DND-41 (cell line): ENCODE measurements around the gene TGFA.

Source experiments
- ATAC-seq: fragments of 200-7000 bp; cut with Tn5 transposase; 3 replicates; pipeline ENCODE4 v1.9.1; 2021; ENCODE audit warnings: low read depth; ENCODE audit not compliant: insufficient read depth
- DNase-seq: peaks from one replicate; pipeline ENCODE4 v3.0.0-alpha.2; 2020
- H2AFZ ChIP-seq: 2 replicates; pipeline ENCODE4 v1.6.0; 2012; ENCODE audit warnings: low read depth, low read length
- H3K27ac ChIP-seq: 2 replicates; pipeline ENCODE4 v1.5.1; 2012; ENCODE audit warnings: low read length, inconsistent platforms
- H3K27me3 ChIP-seq: fragments of 200-600 bp; sonication (generic); 2 replicates; pipeline ENCODE4 v1.6.0; 2012; ENCODE audit warnings: low read length, mild to moderate bottlenecking, inconsistent platforms; ENCODE audit not compliant: insufficient read depth, poor library complexity
- H3K36me3 ChIP-seq: 2 replicates; pipeline ENCODE4 v1.5.1; 2012; ENCODE audit warnings: low read length, inconsistent platforms; ENCODE audit not compliant: insufficient read depth
- H3K4me1 ChIP-seq: 2 replicates; pipeline ENCODE4 v1.5.1; 2012; ENCODE audit warnings: mild to moderate bottlenecking, low read length; ENCODE audit not compliant: insufficient read depth
- H3K4me2 ChIP-seq: 2 replicates; pipeline ENCODE4 v1.6.0; 2012; ENCODE audit warnings: mild to moderate bottlenecking, moderate library complexity, low read length, inconsistent platforms; ENCODE audit not compliant: insufficient read depth
- H3K4me3 ChIP-seq, 2 experiments: fragments of 200-600 bp in 1 of 2; shearing (Covaris generic) in 1 of 2; 2 replicates each; pipeline ENCODE4 v1.5.1; 2012 to 2016; ENCODE audit warnings: inconsistent platforms in 2 of 2, low read length in 2 of 2, mild to moderate bottlenecking in 2 of 2, low read depth in 1 of 2, moderate library complexity in 1 of 2
- H3K79me2 ChIP-seq: 2 replicates; pipeline ENCODE4 v1.6.0; 2012; ENCODE audit warnings: low read length, inconsistent platforms; ENCODE audit not compliant: insufficient read depth
- H3K9ac ChIP-seq: 2 replicates; pipeline ENCODE4 v1.6.0; 2012; ENCODE audit warnings: low read depth, mild to moderate bottlenecking, inconsistent platforms, low read length, moderate library complexity
- H3K9me3 ChIP-seq: 2 replicates; pipeline ENCODE4 v1.5.1; 2012; ENCODE audit warnings: low read length, moderate library complexity, mild to moderate bottlenecking, inconsistent platforms; ENCODE audit not compliant: insufficient read depth, severe bottlenecking
- H4K20me1 ChIP-seq: 2 replicates; pipeline ENCODE4 v1.6.0; 2012; ENCODE audit warnings: low read length; ENCODE audit not compliant: insufficient read depth
- CTCF ChIP-seq: IDR thresholded peaks from 2 replicates; pipeline ENCODE4 v1.5.1; 2012; ENCODE audit warnings: borderline replicate concordance, low read length, moderate library complexity, mild to moderate bottlenecking; ENCODE audit not compliant: poor library complexity, severe bottlenecking; ENCODE audit errors: extremely low read depth
- EZH2 ChIP-seq: IDR thresholded peaks from 3 replicates; pipeline ENCODE4 v1.6.1; 2012; ENCODE audit warnings: borderline replicate concordance, low read depth, mild to moderate bottlenecking, moderate library complexity, low read length, inconsistent platforms; ENCODE audit not compliant: severe bottlenecking

Gene TGFA

GRCh38 chr2:70420740-70421139 lies 132.9 kb downstream of the TGFA start:
- no peaks in the 10 kb centered on the region for H3K9me3 ChIP-seq
- no peak overlapping the region for H3K9ac ChIP-seq
- no peak for DNase-seq

GRCh38 chr2:70420143-70420542 lies 133.5 kb downstream of the TGFA start:
- H3K27me3 ChIP-seq: peaks cover 3% of the 10 kb centered on the region
- H3K27ac ChIP-seq: no peak overlapping the region
- no peaks in the 10 kb centered on the region for H4K20me1 ChIP-seq
- H3K79me2 ChIP-seq: no peaks in the 10 kb centered on the region
- H3K4me2 ChIP-seq: no peak overlapping the region
- TF ChIP-seq EZH2 (no peak), CTCF (no peak)
- no peak overlapping the region for H2AFZ ChIP-seq
- no peak for ATAC-seq
- H3K36me3 ChIP-seq: no peaks in the 10 kb centered on the region
- DNase-seq: no peak
- no peak overlapping the region for H3K9ac ChIP-seq
- H3K4me1 ChIP-seq: no peaks in the 10 kb centered on the region
- no peaks in the 10 kb centered on the region for H3K9me3 ChIP-seq
- no peak overlapping the region for H3K4me3 ChIP-seq

More at GRCh38 chr2:70420740-70421139, 132.9 kb downstream of the TGFA start:
- no peaks in the 10 kb centered on the region for H4K20me1 ChIP-seq
- no peak overlapping the region for H3K4me3 ChIP-seq
- H3K4me1 ChIP-seq: no peaks in the 10 kb centered on the region
- H3K4me2 ChIP-seq: no peak overlapping the region
- no peaks in the 10 kb centered on the region for H3K36me3 ChIP-seq
- ATAC-seq: no peak
- no peak overlapping the region for H2AFZ ChIP-seq
- no peaks in the 10 kb centered on the region for H3K79me2 ChIP-seq
- H3K27ac ChIP-seq: no peak overlapping the region
- peaks cover 3% of the 10 kb centered on the region for H3K27me3 ChIP-seq
- no peak for TF ChIP-seq EZH2
- TF ChIP-seq CTCF: no peak

GRCh38 chr2:70418514-70418913 lies 135.1 kb downstream of the TGFA start:
- Histone ChIP-seq H3K9me3 (no peaks in the 10 kb centered on the region), H4K20me1 (no peaks in the 10 kb centered on the region), H3K4me2 (no peak overlapping the region), H3K79me2 (no peaks in the 10 kb centered on the region), H3K4me3 (no peak overlapping the region), H2AFZ (no peak overlapping the region), H3K27ac (no peak overlapping the region), H3K27me3 (peaks cover 3% of the 10 kb centered on the region), H3K36me3 (no peaks in the 10 kb centered on the region), H3K9ac (no peak overlapping the region), H3K4me1 (no peaks in the 10 kb centered on the region)
- ATAC-seq (0 out of 3 replicates have a peak, but pooled peaks have one; percentile 24), DNase-seq (no peak)
- TF ChIP-seq EZH2 (no peak), CTCF (no peak)

- Histone ChIP-seq H3K79me2 (no peaks in the 10 kb centered on the region), H2AFZ (no peak overlapping the region), H3K36me3 (no peaks in the 10 kb centered on the region), H3K4me2 (no peak overlapping the region), H4K20me1 (no peaks in the 10 kb centered on the region), H3K4me1 (no peaks in the 10 kb centered on the region), H3K9me3 (no peaks in the 10 kb centered on the region), H3K9ac (no peak overlapping the region), H3K4me3 (no peak overlapping the region), H3K27ac (no peak overlapping the region), H3K27me3 (peaks cover 16% of the 10 kb centered on the region)
- DNase-seq (no peak), ATAC-seq (no peak)
- TF ChIP-seq CTCF (no peak), EZH2 (no peak)
Measured at GRCh38 chr2:70417011-70417410, 136.6 kb downstream of the TGFA start.
